HG02970 (cell line): ENCODE measurements around the gene FAM228B.
"Not testable (repeated sequence)": the region's sequence is repeated elsewhere in the genome, so short reads cannot be mapped to it uniquely, and the experiment has no call there.

Source experiments
- ATAC-seq: cut with Tn5 transposase; IDR thresholded peaks from one replicate; pipeline ENCODE4 v1.9.1; 2021; ENCODE audit warnings: mild to moderate bottlenecking, moderate library complexity, moderate number of reproducible peaks; ENCODE audit not compliant: unreplicated experiment, low FRiP score

FAM228B gene

GRCh38 chr2:24101992-24102391, 21.3 kb upstream of the FAM228B start:
- ATAC-seq = no peak

GRCh38 chr2:24102677-24103076, 20.6 kb upstream of the FAM228B start:
- ATAC-seq = no peak

GRCh38 chr2:24104110-24104650, 19.1 kb upstream of the FAM228B start:
- ATAC-seq = no peak

GRCh38 chr2:24104906-24105305, 18.4 kb upstream of the FAM228B start:
- no peak for ATAC-seq

- no peak for ATAC-seq
Measured at GRCh38 chr2:24105816-24106215, 17.5 kb upstream of the FAM228B start.

- ATAC-seq = no peak
Measured at GRCh38 chr2:24106786-24107185, 16.5 kb upstream of the FAM228B start.

- ATAC-seq = no peak
Measured at GRCh38 chr2:24107336-24107735, 15.9 kb upstream of the FAM228B start.

GRCh38 chr2:24109431-24109830, 13.8 kb upstream of the FAM228B start:
- ATAC-seq = not testable (repeated sequence)

- no peak for ATAC-seq
Measured at GRCh38 chr2:24110660-24111303, 12.5 kb upstream of the FAM228B start.

- no peak for ATAC-seq
Measured at GRCh38 chr2:24111407-24111901, 11.8 kb upstream of the FAM228B start.

GRCh38 chr2:24115057-24115456, 8.2 kb upstream of the FAM228B start:
- no peak for ATAC-seq

- no peak for ATAC-seq
Measured at GRCh38 chr2:24117902-24118301, 5.4 kb upstream of the FAM228B start.

- ATAC-seq = no peak
Measured at GRCh38 chr2:24121066-24121465, 2.2 kb upstream of the FAM228B start.

GRCh38 chr2:24121469-24121868, 1.8 kb upstream of the FAM228B start:
- ATAC-seq = no peak

- ATAC-seq = no peak
Measured at GRCh38 chr2:24122366-24123194, 689 bp upstream of the FAM228B start.

- ATAC-seq = no peak
Measured at GRCh38 chr2:24123922-24124580, 782 bp downstream of the FAM228B start.

- no peak for ATAC-seq
Measured at GRCh38 chr2:24125956-24126355, 2.7 kb downstream of the FAM228B start.

GRCh38 chr2:24132543-24132942, 9.3 kb downstream of the FAM228B start:
- ATAC-seq = no peak

- ATAC-seq = not testable (repeated sequence)
Measured at GRCh38 chr2:24140305-24140704, 17.0 kb downstream of the FAM228B start.

- ATAC-seq = no peak
Measured at GRCh38 chr2:24147364-24147763, 24.1 kb downstream of the FAM228B start.
